SU-DHL-6 (cell line): ENCODE measurements around the gene ADD3.

Experiments
- H2AFZ ChIP-seq: fragments of 200-600 bp; sonication (generic); 2 replicates; pipeline ENCODE4 v1.6.1; 2014; ENCODE audit warnings: low read depth, mild to moderate bottlenecking, moderate library complexity, mixed read lengths, antibody characterized with exemption, low read length; ENCODE audit not compliant: severe bottlenecking
- H3F3A ChIP-seq: fragments of 200-600 bp; shearing (Covaris generic); 2 replicates; pipeline ENCODE4 v1.6.0; 2016; ENCODE audit warnings: antibody characterized with exemption, mild to moderate bottlenecking; ENCODE audit not compliant: insufficient read depth
- H3K27ac ChIP-seq: fragments of 200-600 bp; sonication (generic); 2 replicates; pipeline ENCODE4 v1.5.1; 2016; ENCODE audit warnings: low read depth, mild to moderate bottlenecking, low read length, moderate library complexity, mixed read lengths
- H3K27me3 ChIP-seq: fragments of 200-600 bp; sonication (generic), shearing (Covaris generic); 2 replicates; pipeline ENCODE4 v1.6.0; 2014; ENCODE audit warnings: mild to moderate bottlenecking, low read length
- H3K36me3 ChIP-seq: fragments of 200-600 bp; sonication (generic); 2 replicates; pipeline ENCODE4 v1.6.1; 2014; ENCODE audit warnings: mild to moderate bottlenecking, low read length, mixed read lengths
- H3K4me2 ChIP-seq: fragments of 300-600, 200-600 bp; shearing (Covaris generic), sonication (generic); 2 replicates; pipeline ENCODE4 v1.6.0; 2014; ENCODE audit warnings: low read length, low read depth, mild to moderate bottlenecking; ENCODE audit not compliant: poor library complexity, severe bottlenecking
- H3K4me3 ChIP-seq: fragments of 200-600 bp; sonication (generic); 2 replicates; pipeline ENCODE4 v1.5.1; 2014; ENCODE audit warnings: antibody characterized with exemption, low read length, mild to moderate bottlenecking, mixed read lengths; ENCODE audit not compliant: insufficient read depth, poor library complexity, severe bottlenecking
- H3K79me2 ChIP-seq: fragments of 200-600 bp; sonication (generic); 2 replicates; pipeline ENCODE4 v1.6.1; 2014; ENCODE audit warnings: mild to moderate bottlenecking, low read length, moderate library complexity; ENCODE audit not compliant: insufficient read depth
- H3K9ac ChIP-seq: fragments of 200-600 bp; sonication (generic); 2 replicates; pipeline ENCODE4 v1.7.0; 2014; ENCODE audit warnings: mild to moderate bottlenecking, low read length
- H3K9me2 ChIP-seq: fragments of 200-600 bp; sonication (generic); replicated peaks from 2 replicates; pipeline ENCODE4 v1.6.1; 2014; ENCODE audit warnings: low read length; ENCODE audit not compliant: insufficient read depth
- H3K9me3 ChIP-seq: fragments of 200-600 bp; sonication (generic); 2 replicates; pipeline ENCODE4 v1.6.1; 2014; ENCODE audit warnings: low read length, mixed read lengths; ENCODE audit not compliant: insufficient read depth
- H4K20me1 ChIP-seq: fragments of 200-600 bp; sonication (generic); 2 replicates; pipeline ENCODE4 v1.6.1; 2014; ENCODE audit warnings: low read depth, mild to moderate bottlenecking, antibody characterized with exemption, low read length, moderate library complexity, mixed read lengths
- CTCF ChIP-seq: fragments of 200-600 bp; sonication (generic); IDR thresholded peaks from one replicate; pipeline ENCODE4 v1.5.1; 2017; ENCODE audit warnings: antibody characterized with exemption, mild to moderate bottlenecking, low read length, moderate library complexity; ENCODE audit not compliant: insufficient read depth, poor library complexity, severe bottlenecking
- EZH2phosphoT487 ChIP-seq: fragments of 200-600 bp; sonication (generic), shearing (Covaris generic); conservative IDR thresholded peaks from 2 replicates; pipeline ENCODE4 v1.6.1; 2018; ENCODE audit warnings: mild to moderate bottlenecking, antibody characterized with exemption, low read length, moderate library complexity, mixed read lengths

ADD3 gene

GRCh38 chr10:110160522-110160921 is 152.7 kb downstream of the ADD3 start:
- H3K4me3 ChIP-seq: no peak overlapping the region
- TF ChIP-seq EZH2phosphoT487: no peak
- TF ChIP-seq CTCF: no peak
- H3K9ac ChIP-seq: no peak overlapping the region
- H4K20me1 ChIP-seq: no peaks in the 10 kb centered on the region
- no peak overlapping the region for H3K27ac ChIP-seq
- no peaks in the 10 kb centered on the region for H3K27me3 ChIP-seq
- no peaks in the 10 kb centered on the region for H3K36me3 ChIP-seq
- no peaks in the 10 kb centered on the region for H3K9me3 ChIP-seq
- H3K79me2 ChIP-seq: no peaks in the 10 kb centered on the region
- no peaks in the 10 kb centered on the region for H3F3A ChIP-seq
- no peak overlapping the region for H3K4me2 ChIP-seq
- no peaks in the 10 kb centered on the region for H3K9me2 ChIP-seq
- no peak overlapping the region for H2AFZ ChIP-seq

DNA sequence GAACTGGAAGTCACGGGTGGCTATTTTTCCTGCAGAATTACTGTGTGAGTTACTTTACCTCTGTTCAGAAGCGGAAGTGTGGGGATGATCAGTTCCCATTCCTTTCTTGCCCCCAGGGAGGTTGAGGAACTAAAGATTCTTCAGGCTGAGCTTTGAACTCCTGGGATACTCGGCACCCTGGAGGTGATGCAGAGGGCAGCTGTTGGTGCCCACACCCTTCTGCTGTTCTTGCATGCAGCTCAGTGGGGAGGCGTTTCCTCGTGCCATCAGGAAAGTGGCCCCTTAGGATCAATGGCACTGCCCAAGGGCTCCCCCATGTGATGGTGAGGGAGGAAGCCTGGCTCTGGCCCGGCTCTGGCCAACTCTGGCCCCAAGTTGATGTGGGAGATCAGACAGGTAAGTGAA is 155.0 kb downstream of the ADD3 start:
- TF ChIP-seq EZH2phosphoT487 (no peak), CTCF (no peak)
- H3K27me3 ChIP-seq: no peaks in the 10 kb centered on the region

DNA sequence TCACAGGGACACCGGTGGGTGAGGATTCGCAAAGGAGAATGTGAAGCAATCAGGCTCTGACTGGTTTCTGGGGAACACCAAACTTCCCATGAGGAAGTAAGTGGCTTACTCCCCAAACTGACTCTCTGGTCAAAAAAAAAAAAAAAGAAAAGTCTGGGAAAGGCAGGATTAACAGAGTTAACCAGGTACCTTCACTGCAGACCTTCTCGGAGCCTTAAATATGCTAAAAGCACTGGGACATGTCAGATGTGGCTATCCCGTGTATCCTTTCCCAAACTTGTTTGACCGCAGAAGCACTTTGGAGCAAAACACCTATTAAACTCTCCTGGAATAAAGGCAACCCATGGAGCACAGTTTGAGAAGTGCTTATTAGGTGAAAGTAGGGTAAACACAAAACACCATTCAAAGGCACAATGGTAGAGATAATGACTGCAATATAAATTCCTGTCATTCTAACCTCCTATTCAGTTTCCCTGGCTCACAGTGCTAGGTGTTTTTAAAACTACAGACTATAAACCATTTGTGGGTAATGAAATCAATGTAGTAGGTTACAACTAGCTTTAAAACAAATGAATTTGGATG is 155.5 kb downstream of the ADD3 start:
- Histone ChIP-seq H3K36me3 (no peaks in the 10 kb centered on the region), H3K4me3 (no peak overlapping the region), H4K20me1 (no peaks in the 10 kb centered on the region), H2AFZ (no peak overlapping the region), H3K27me3 (no peaks in the 10 kb centered on the region), H3K4me2 (no peak overlapping the region), H3K79me2 (no peaks in the 10 kb centered on the region), H3K27ac (no peak overlapping the region), H3K9me2 (no peaks in the 10 kb centered on the region), H3K9me3 (no peaks in the 10 kb centered on the region), H3K9ac (no peak overlapping the region), H3F3A (no peaks in the 10 kb centered on the region)
- TF ChIP-seq EZH2phosphoT487 (no peak), CTCF (no peak)

More for the DNA sequence above, 155.0 kb downstream of the ADD3 start:
- Histone ChIP-seq H3K9me3 (no peaks in the 10 kb centered on the region), H3K4me3 (no peak overlapping the region), H3K4me2 (no peak overlapping the region), H3F3A (no peaks in the 10 kb centered on the region), H3K9ac (no peak overlapping the region), H3K79me2 (no peaks in the 10 kb centered on the region), H3K27ac (no peak overlapping the region), H4K20me1 (no peaks in the 10 kb centered on the region), H3K9me2 (no peaks in the 10 kb centered on the region), H2AFZ (no peak overlapping the region), H3K36me3 (no peaks in the 10 kb centered on the region)
